Measurements from ENCODE around the gene ATP6V0A4.

Gene ATP6V0A4

DNA sequence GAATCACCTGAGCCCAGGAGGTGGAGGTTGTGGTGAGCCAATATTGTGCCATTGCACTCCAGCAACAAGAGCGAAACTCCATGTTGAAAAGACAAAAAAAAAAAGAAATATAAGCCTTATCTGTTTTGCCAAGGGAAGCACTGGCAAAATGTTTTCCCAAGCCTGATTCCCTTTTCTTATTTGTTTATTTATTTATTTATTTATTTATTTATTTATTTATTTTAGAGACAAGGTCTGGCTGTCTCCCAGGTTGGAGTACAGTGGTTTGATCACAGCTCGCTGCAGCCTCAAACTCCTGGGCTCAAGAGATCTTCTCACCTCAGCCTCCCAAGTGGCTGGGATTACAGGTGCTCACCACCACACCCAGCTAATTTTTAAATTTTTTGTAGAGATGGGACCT, 141.0 kb downstream of the ATP6V0A4 start:
- no peak for DNase-seq

Measured in stimulated activated CD4-positive, alpha-beta T cell treated with anti-CD3 and anti-CD28 coated beads, Interleukin-4, amount 100 ng/mL, for 4 hours (primary cell).